ENCODE data around the gene FGFRL1. TPM values are rescaled to one million over a fixed set of nuclear protein-coding genes. Genes with fewer than 3 reads are reported as not detected.
A peak's percentile ranks its signal among the peaks of the same experiment; 100 is the strongest.

The FGFRL1 gene
- total RNA-seq, 4 donors from 2014 or later = 59.0 to 93.9 (median 77.2) TPM

DNA sequence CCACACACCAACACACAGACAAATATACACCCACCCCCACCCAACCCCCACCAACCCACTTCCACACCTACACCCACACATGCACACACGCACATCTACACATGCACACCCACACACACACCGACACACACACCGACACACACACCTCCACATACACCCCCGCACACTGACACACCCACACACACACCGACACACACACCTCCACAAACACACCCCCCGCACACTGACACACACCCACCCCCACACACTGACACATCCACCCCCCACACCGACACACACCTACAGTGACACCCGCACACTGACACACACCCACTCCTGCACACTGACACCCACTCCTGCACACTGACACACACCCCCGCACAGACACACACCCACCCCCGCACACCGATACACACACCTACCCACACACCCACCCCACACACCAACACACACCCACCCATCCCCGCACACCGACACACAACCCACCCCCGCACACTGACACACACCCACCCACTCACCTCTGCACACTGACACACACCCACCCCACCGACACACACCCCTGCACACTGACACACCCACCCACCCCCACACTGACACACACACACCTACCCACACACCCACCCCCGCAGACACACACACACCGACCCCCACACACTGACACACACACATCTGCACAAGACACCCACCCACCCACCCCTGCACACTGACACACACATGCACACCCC lies 31.1 kb downstream of the FGFRL1 start:
- TF ChIP-seq POLR2A (IDR thresholded peaks at IDR 0.05) = no peak
- TF ChIP-seq, protein P1, sequence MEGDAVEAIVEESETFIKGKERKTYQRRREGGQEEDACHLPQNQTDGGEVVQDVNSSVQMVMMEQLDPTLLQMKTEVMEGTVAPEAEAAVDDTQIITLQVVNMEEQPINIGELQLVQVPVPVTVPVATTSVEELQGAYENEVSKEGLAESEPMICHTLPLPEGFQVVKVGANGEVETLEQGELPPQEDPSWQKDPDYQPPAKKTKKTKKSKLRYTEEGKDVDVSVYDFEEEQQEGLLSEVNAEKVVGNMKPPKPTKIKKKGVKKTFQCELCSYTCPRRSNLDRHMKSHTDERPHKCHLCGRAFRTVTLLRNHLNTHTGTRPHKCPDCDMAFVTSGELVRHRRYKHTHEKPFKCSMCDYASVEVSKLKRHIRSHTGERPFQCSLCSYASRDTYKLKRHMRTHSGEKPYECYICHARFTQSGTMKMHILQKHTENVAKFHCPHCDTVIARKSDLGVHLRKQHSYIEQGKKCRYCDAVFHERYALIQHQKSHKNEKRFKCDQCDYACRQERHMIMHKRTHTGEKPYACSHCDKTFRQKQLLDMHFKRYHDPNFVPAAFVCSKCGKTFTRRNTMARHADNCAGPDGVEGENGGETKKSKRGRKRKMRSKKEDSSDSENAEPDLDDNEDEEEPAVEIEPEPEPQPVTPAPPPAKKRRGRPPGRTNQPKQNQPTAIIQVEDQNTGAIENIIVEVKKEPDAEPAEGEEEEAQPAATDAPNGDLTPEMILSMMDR (IDR thresholded peaks at IDR 0.05) = no peak
- no peaks in the 10 kb centered on the region for H3K36me3 ChIP-seq
- DNase-seq = peak; percentile 1 to 8
- H3K27me3 ChIP-seq = no peaks in the 10 kb centered on the region
- 89 to 91% methylated on average over 13 to 17 of the region's 17 CpGs for WGBS, 2 donors
- intact Hi-C loops (cut with DNase I) = no loop called here
- H3K4me1 ChIP-seq = peaks cover 69 to 84% of the 10 kb centered on the region in 2 donors
- H3K27ac ChIP-seq = peak overlapping the region; percentile 80 to 99 (median 86)
- H3K9me3 ChIP-seq = no peaks in the 10 kb centered on the region
- no peak overlapping the region for H3K4me3 ChIP-seq (replicated peaks in 1 of 3)

GRCh38 chr4:1043162-1043561 lies 31.7 kb downstream of the FGFRL1 start:
- Histone ChIP-seq H3K36me3 (no peaks in the 10 kb centered on the region), H3K27me3 (no peaks in the 10 kb centered on the region), H3K9me3 (no peaks in the 10 kb centered on the region), H3K27ac (peak overlapping the region in 2 of 3 donors; percentile 79 to 84), H3K4me3 (replicated peaks in 1 of 3) (no peak overlapping the region), H3K4me1 (peaks cover 73 to 84% of the 10 kb centered on the region in 2 donors)
- TF ChIP-seq, protein P1 (IDR thresholded peaks at IDR 0.05) = no peak
- no peak for TF ChIP-seq POLR2A (IDR thresholded peaks at IDR 0.05)
- 68 to 89% methylated on average over 5 to 7 of the region's 7 CpGs for WGBS, 2 donors
- DNase-seq = peak in 1 of 2 donors; percentile 1
- intact Hi-C loops (cut with DNase I) = no loop called here

GRCh38 chr4:1043651-1044468 lies 32.4 kb downstream of the FGFRL1 start:
- intact Hi-C loops (cut with DNase I) = no loop called here
- Histone ChIP-seq H3K27ac (peak overlapping the region; percentile 79 to 84 (median 79)), H3K27me3 (no peaks in the 10 kb centered on the region), H3K4me3 (replicated peaks in 1 of 3) (no peak overlapping the region), H3K36me3 (no peaks in the 10 kb centered on the region), H3K9me3 (no peaks in the 10 kb centered on the region), H3K4me1 (peaks cover 69 to 82% of the 10 kb centered on the region in 2 donors)
- TF ChIP-seq POLR2A (IDR thresholded peaks at IDR 0.05) = no peak
- TF ChIP-seq, protein P1 (IDR thresholded peaks at IDR 0.05) = no peak
- WGBS, 2 donors = 22 to 26% methylated on average over 28 to 33 of the region's 36 CpGs
- peak; percentile 93 to 95 for DNase-seq

DNA sequence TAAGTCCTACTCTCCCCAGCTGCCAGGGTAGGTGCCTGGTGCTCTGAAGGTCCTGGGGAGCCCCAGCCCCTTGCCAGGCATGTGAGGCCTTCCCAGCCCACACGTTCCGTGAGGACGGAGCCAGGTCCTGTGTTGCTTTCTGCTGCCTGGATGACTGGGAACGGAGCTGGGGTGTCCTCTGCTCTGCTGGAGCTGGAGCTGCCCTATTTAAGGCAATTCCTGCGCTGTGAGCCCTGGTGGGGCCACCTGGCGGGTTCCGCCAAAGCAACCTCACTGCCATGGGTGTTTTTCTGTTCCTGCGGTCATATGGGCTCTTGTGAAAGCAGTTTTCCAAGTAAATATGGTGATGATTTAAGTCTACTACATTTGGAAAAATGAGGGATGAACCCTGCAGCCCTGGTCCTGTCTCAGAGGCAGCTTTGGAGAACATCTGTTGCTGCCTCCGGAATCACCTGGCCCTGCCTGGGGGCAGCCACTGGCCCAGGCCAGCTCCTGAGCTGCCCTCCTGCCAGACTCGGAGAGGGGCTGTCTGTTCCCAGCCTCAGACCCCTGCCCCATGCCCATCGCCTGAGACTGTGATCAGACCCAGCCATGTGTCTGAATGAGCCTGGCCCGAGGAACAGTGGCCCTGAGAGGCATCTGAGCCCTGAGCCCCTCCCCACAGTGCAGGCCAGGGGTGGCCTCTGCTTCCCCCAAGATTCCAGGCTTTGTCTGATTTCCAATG lies 33.2 kb downstream of the FGFRL1 start:
- intact Hi-C loops (cut with DNase I) = no loop called here
- TF ChIP-seq, protein P1 (IDR thresholded peaks at IDR 0.05) = no peak
- TF ChIP-seq POLR2A (IDR thresholded peaks at IDR 0.05) = no peak
- Histone ChIP-seq H3K4me1 (peaks cover 65 to 82% of the 10 kb centered on the region in 2 donors), H3K36me3 (no peaks in the 10 kb centered on the region), H3K27ac (peak overlapping the region; percentile 79 to 84 (median 79)), H3K27me3 (no peaks in the 10 kb centered on the region), H3K4me3 (replicated peaks in 1 of 3) (no peak overlapping the region), H3K9me3 (no peaks in the 10 kb centered on the region)
- peak in 1 of 2 donors; percentile 8 for DNase-seq
- WGBS, 2 donors = 92 to 95% methylated on average over 6 to 12 of the region's 12 CpGs
